Osteocyte (in vitro differentiated cells): ENCODE measurements around the gene WFDC2. TPM values are rescaled to one million over a fixed set of nuclear protein-coding genes. Genes with fewer than 3 reads are reported as not detected.
"Not testable (repeated sequence)": the region's sequence is repeated elsewhere in the genome, so short reads cannot be mapped to it uniquely, and the experiment has no call there.

ENCODE experiments used
- DNase-seq: peaks from one replicate; pipeline ENCODE4 v3.0.0; 2021; ENCODE audit warnings: mixed read lengths; ENCODE audit not compliant: unreplicated experiment; ENCODE audit errors: extremely low spot score
- H3K27ac Mint-ChIP-seq: one replicate; pipeline ENCODE4 v1.8.0; 2021; ENCODE audit warnings: mild to moderate bottlenecking, mixed read lengths; ENCODE audit not compliant: unreplicated experiment
- H3K27me3 Mint-ChIP-seq: one replicate; pipeline ENCODE4 v1.8.0; 2021; ENCODE audit warnings: mixed read lengths; ENCODE audit not compliant: unreplicated experiment
- H3K36me3 Mint-ChIP-seq: one replicate; pipeline ENCODE4 v1.8.0; 2021; ENCODE audit warnings: mixed read lengths; ENCODE audit not compliant: unreplicated experiment
- H3K4me1 Mint-ChIP-seq: one replicate; pipeline ENCODE4 v1.8.0; 2021; ENCODE audit warnings: mixed read lengths; ENCODE audit not compliant: unreplicated experiment
- H3K4me3 Mint-ChIP-seq: one replicate; pipeline ENCODE4 v1.8.0; 2021; ENCODE audit warnings: mild to moderate bottlenecking, moderate library complexity, mixed read lengths; ENCODE audit not compliant: unreplicated experiment
- H3K9me3 Mint-ChIP-seq: one replicate; pipeline ENCODE4 v1.8.0; 2021; ENCODE audit warnings: mixed read lengths; ENCODE audit not compliant: unreplicated experiment
- total RNA-seq: library from RNA; stranded (reverse); gene quantifications from 2 replicates; pipeline ENCODE4 v1.2.1, GENCODE V29; 2021
- TF ChIP-seq, protein P1 (sequence below): fragments of 200-600 bp; sonication (generic); IDR thresholded peaks from 2 replicates; pipeline ENCODE4 v1.5.0; 2021; ENCODE audit warnings: antibody characterized with exemption, mild to moderate bottlenecking, moderate library complexity

WFDC2 gene
- total RNA-seq, 1 donor from 2014 or later = not detected

DNA sequence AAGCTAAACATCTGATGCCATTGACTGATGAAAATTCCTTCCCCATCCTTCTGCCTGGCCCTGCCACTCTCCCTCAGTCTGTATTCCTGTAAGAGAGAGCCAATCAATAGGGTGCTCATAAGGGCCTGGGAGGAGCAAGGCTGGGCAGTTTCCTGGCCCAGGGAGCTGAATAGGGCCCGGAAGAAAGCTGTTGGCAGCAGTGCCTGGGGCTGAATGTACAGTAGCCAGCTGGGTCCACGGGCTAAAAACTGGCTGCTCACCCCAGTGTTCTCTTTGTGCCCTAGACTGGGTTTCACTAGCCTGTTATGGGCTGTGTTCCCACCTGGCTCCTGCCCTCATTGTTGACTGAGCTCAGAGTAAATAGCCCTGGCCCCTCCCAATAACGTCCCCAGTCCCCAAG lies 1.7 kb upstream of the WFDC2 start:
- H3K4me3 Mint-ChIP-seq = no peak overlapping the region
- H3K36me3 Mint-ChIP-seq = no peaks in the 10 kb centered on the region
- H3K27ac Mint-ChIP-seq = no peak overlapping the region
- TF ChIP-seq, protein P1, sequence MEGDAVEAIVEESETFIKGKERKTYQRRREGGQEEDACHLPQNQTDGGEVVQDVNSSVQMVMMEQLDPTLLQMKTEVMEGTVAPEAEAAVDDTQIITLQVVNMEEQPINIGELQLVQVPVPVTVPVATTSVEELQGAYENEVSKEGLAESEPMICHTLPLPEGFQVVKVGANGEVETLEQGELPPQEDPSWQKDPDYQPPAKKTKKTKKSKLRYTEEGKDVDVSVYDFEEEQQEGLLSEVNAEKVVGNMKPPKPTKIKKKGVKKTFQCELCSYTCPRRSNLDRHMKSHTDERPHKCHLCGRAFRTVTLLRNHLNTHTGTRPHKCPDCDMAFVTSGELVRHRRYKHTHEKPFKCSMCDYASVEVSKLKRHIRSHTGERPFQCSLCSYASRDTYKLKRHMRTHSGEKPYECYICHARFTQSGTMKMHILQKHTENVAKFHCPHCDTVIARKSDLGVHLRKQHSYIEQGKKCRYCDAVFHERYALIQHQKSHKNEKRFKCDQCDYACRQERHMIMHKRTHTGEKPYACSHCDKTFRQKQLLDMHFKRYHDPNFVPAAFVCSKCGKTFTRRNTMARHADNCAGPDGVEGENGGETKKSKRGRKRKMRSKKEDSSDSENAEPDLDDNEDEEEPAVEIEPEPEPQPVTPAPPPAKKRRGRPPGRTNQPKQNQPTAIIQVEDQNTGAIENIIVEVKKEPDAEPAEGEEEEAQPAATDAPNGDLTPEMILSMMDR = no peak
- H3K27me3 Mint-ChIP-seq = peaks cover 38% of the 10 kb centered on the region
- no peaks in the 10 kb centered on the region for H3K9me3 Mint-ChIP-seq
- no peak for DNase-seq
- peaks cover 13% of the 10 kb centered on the region for H3K4me1 Mint-ChIP-seq

- DNase-seq = no peak
- Mint-ChIP-seq H3K9me3 (no peaks in the 10 kb centered on the region), H3K4me1 (peaks cover 13% of the 10 kb centered on the region), H3K27ac (no peak overlapping the region), H3K36me3 (no peaks in the 10 kb centered on the region), H3K4me3 (peak overlapping the region; percentile 67), H3K27me3 (peaks cover 38% of the 10 kb centered on the region)
- TF ChIP-seq, protein P1 = no peak
Measured at GRCh38 chr20:45470262-45470931, 844 bp downstream of the WFDC2 start.

- TF ChIP-seq, protein P1 = peak; percentile 22
- Mint-ChIP-seq H3K9me3 (no peaks in the 10 kb centered on the region), H3K4me1 (peaks cover 13% of the 10 kb centered on the region), H3K36me3 (no peaks in the 10 kb centered on the region), H3K27me3 (peaks cover 37% of the 10 kb centered on the region), H3K4me3 (peak overlapping the region; percentile 67), H3K27ac (no peak overlapping the region)
- DNase-seq = no peak
Measured at GRCh38 chr20:45470937-45471336, 1.4 kb downstream of the WFDC2 start.

DNA sequence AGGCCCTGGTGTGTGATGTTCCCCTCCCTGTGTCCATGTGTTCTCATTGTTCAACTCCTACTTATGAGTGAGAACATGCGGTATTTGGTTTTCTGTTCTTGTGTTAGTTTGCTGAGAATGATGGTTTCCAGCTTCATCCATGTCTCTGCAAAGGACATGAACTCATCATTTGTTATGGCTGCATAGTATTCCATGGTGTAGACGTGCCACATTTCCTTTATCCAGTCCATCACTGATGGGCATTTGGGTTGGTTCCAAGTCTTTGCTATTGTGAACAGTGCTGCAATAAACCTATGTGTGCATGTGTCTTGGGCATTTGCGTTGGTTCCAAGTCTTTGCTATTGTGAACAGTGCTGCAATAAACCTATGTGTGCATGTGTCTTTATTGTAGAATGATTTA lies 2.7 kb downstream of the WFDC2 start:
- not testable (repeated sequence) for DNase-seq

DNA sequence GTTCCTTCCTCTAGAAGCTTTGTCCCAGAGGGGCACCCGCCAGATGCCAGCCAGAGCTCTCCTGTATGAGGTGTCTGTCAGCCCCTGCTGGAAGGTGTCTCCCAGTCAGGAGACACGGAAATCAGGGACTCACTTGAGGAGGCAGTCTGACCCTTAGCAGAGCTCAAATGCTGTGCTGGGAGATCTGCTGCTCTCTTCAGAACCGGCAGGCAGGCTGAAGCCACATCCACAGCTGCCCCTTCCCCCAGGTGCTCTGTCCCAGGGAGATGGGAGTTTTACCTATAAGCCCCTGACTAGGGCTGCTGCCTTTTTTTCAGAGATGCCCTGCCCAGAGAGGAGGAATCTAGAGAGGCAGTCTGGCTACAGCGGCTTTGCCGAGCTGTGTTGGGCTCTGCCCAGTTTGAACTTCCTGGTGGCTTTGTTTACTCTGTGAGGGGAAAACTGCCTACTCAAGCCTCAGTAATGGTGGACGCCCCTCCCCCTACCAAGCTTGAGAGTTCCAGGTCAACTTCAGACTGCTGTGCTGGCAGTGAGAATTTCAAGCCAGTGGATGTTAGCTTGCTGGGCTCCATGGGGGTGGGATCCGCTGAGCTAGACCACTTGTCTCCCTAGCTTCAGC lies 8.1 kb downstream of the WFDC2 start:
- H3K36me3 Mint-ChIP-seq, H3K4me3 Mint-ChIP-seq, H3K4me1 Mint-ChIP-seq, H3K9me3 Mint-ChIP-seq, DNase-seq, H3K27ac Mint-ChIP-seq: not testable (repeated sequence)
- H3K27me3 Mint-ChIP-seq = peaks cover 19% of the 10 kb centered on the region

More for the DNA sequence above, 2.7 kb downstream of the WFDC2 start:
- H3K4me3 Mint-ChIP-seq, H3K9me3 Mint-ChIP-seq, H3K27ac Mint-ChIP-seq, H3K36me3 Mint-ChIP-seq: not testable (repeated sequence)
- peaks cover 13% of the 10 kb centered on the region for H3K4me1 Mint-ChIP-seq
- peaks cover 29% of the 10 kb centered on the region for H3K27me3 Mint-ChIP-seq

GRCh38 chr20:45479822-45480221 lies 10.3 kb downstream of the WFDC2 start:
- no peak overlapping the region for H3K4me3 Mint-ChIP-seq
- H3K27me3 Mint-ChIP-seq = peaks cover 31% of the 10 kb centered on the region
- H3K4me1 Mint-ChIP-seq = no peaks in the 10 kb centered on the region
- H3K36me3 Mint-ChIP-seq = no peaks in the 10 kb centered on the region
- TF ChIP-seq, protein P1 = no peak
- DNase-seq = no peak
- no peaks in the 10 kb centered on the region for H3K9me3 Mint-ChIP-seq
- H3K27ac Mint-ChIP-seq = no peak overlapping the region
